Activated CD8-positive, alpha-beta memory T cell treated with anti-CD3 and anti-CD28 coated beads for 24 hours (primary cell): Measurements from ENCODE around the gene ALDH8A1.
A peak's percentile ranks its signal among the peaks of the same experiment; 100 is the strongest.

Experiments used
- DNase-seq: peaks from one replicate; pipeline ENCODE4 v3.0.0-alpha.2; 2020

The ALDH8A1 gene

GRCh38 chr6:134948691-134949090 is 1.2 kb downstream of the ALDH8A1 start:
- DNase-seq, result no peak

DNA sequence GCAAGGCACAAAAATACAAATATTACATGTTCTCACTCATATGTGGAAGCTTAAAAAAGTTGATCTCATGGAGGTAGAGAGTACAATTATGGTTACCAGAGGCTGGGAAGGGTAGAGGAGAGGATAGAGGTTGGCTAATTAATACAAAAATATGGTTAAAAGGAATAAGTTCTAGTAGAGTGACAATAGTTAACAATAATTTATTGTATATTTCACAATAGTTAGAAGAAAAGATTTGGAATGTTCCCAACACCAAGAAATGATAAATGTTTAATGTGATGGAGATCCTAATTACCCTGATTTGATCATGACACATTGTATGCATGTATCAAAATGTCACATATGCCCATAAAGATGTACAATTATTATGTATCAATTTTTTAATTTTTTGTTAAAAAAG is 1.8 kb downstream of the ALDH8A1 start:
- no peak for DNase-seq

- no peak for DNase-seq
Measured at GRCh38 chr6:134945045-134945444, 4.9 kb downstream of the ALDH8A1 start.

DNA sequence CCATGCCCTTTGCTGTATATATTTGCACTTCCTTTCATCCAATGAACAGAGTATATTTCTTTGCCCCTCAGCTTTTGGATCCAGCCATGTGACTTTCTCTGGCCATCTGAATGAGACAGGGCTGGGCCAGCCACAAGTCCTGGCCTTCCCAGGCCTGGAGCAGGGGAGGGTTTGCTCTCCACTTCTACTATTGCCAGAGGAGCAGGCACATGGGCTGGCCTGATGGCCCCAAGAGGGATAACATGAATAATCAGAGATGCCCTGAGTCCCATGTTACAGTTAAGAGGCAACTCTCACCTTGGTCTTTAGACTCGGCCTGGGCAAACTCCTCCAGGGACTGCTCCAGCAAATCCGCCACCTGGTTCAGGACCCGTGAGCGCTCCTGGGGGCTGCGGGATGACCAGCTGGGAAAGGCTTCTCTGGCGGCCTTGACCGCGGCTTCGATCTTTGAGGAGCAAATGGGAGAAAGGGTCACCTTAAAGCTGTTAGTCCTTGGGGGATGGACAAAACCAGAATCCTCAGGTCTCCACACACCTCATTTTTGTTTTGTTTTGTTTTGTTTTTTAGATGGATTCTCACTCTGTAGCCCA is 6.3 kb downstream of the ALDH8A1 start:
- no peak for DNase-seq

- DNase-seq, result peak; percentile 72
Measured at GRCh38 chr6:134938896-134939295, 11.0 kb downstream of the ALDH8A1 start.

DNA sequence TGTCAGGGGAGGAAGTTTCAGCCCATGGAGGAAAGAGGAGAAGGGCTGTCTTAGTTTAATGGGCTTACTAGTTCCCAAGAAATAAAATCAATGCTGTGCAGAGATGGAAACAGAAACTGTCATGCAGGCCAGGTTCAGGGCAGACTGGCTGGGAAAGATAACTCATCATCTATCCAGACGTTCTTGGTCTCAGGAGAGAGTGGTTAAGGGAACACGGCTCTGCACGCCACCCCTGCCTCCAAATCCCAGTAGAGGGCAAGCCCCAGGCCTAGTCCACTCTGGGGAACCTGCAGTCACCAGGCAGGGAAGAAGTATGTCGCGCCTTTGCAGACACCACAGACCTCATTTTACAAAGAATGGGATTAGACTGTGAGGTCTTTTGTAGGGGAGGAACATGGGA is 12.5 kb downstream of the ALDH8A1 start:
- DNase-seq, result no peak

DNA sequence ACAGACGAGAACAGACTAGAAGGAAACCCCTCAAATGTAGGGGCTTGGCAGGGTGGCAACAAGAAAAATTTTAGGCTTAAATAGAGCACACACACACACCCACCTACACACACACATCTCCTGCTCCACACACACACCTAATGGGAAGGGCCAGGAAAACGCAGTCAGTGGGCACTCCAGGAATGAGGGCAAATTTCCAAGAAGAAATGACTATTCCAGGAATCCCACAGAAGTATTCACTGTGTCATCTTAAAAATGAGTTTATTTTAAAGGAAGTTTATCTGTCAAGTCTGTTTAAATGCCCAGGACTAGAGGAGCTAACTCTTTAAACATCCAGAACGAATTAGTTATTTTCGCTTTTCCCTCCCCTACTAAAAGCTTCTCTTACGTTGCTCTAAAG is 13.0 kb downstream of the ALDH8A1 start:
- DNase-seq, result no peak

GRCh38 chr6:134936476-134936875 is 13.4 kb downstream of the ALDH8A1 start:
- DNase-seq, result no peak

- DNase-seq, result no peak
Measured at GRCh38 chr6:134934793-134935485, 15.0 kb downstream of the ALDH8A1 start.

- no peak for DNase-seq
Measured at GRCh38 chr6:134932535-134933470, 17.1 kb downstream of the ALDH8A1 start.

DNA sequence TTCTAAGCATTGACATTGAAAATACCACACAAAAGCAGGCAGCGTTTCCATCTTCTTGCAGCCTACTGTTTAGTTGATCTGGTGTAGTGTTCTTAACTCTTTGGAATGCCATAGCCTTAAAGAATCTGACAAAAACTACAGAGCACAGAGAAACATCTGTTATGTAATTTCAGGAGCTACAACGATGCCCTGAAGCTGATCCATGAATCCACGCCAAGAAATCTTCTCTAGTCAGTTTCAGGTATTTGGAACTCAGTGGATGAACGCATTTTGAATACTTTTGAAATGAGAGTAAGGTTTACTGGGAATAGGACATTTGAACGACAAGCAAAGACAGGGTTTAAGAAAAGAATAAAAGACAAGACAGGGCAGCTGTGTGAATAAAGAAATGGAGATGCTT is 17.8 kb downstream of the ALDH8A1 start:
- no peak for DNase-seq

DNA sequence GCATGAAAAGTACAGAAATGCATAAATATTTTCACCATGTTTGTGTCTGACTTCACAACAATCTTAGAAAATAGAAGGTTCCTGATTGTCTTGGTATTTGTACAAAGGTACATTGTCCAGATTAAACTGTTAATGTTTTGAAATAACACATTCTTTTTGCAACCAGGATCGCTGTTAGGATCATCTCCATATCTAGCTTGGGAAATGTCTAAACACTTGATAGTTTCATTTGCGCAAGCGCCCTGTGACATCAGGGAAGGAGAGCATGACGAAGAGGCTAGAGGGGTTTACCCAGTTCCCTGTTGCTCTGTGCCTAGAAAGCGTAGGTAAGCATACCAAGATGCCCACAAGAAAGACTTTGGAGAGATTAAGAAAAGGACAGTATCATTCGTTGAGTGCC is 19.4 kb downstream of the ALDH8A1 start:
- DNase-seq, result no peak

- DNase-seq, result no peak
Measured at GRCh38 chr6:134928151-134928900, 21.6 kb downstream of the ALDH8A1 start.

DNA sequence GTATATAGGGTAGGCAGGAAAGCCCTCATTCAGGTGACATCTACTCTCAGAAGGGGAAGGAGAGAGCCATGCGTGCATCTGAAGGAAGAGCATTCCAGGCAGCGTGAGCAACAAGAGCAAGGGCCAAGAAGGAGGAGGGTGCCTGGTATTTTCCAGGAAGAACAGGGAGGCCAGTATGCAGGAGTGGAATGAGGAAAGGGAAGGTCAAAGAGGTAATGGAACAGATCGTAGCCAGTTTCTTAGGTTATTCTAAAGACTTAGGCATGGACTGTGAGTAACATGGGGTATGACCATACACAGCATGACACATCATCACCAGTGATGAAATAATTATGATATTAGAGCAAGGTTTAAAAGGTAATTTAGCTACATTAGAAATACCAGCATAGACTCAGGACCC is 24.1 kb downstream of the ALDH8A1 start:
- DNase-seq, result no peak

GRCh38 chr6:134921721-134922261 is 28.1 kb downstream of the ALDH8A1 start:
- DNase-seq, result no peak

DNA sequence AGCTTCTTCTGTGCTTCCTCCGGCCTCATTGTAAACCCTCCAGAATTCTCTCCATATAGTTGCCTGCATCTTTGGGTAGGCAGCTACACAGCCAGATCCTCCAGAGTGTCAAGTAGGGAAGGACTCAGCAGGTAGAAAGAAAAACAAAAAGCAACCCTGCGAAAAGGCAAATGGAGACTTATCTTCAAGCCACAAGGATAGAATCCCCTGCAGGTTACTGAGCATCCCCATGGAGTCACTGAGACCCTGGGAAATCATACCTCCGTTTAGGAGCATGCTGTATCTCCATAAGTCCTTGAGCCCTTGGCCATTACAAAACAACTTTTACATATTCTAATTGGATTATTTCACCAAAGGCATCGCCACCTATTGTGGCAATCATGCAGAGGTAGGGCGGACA is 28.6 kb downstream of the ALDH8A1 start:
- no peak for DNase-seq

- DNase-seq, result no peak
Measured at GRCh38 chr6:134920422-134920821, 29.5 kb downstream of the ALDH8A1 start.

DNA sequence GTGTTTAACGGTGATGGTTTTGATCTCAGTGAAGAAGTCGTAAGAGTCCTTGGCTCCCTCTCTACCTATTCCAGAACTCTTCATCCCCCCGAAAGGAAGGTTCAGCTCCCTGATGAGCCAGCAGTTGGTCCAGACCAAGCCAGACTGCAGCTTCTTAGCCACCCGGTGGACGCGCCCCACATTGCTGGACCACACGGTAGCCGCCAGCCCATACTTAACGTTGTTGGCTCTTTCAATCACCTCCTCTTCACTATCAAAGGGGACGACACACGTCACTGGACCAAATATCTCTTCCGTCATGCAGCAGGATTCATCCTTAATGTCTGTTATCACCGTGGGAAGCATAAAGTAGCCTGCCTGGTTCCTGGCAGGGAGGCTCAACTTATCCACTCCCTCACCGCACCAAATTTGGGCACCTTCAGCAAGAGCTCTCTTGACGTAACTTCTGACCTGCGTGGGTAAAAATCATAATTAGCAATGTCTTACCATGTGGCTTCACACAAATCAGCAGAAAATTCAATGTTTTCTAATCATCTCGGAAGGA is 31.4 kb downstream of the ALDH8A1 start:
- no peak for DNase-seq

GRCh38 chr6:134911547-134911946 is 38.4 kb downstream of the ALDH8A1 start:
- DNase-seq, result no peak

- DNase-seq, result no peak
Measured at GRCh38 chr6:134910593-134910935, 39.3 kb downstream of the ALDH8A1 start.

GRCh38 chr6:134909701-134910592 is 40.0 kb downstream of the ALDH8A1 start:
- DNase-seq, result no peak
